ENCODE data around the gene OPN3.

- no peak for TF ChIP-seq POLR2AphosphoS5 (IDR thresholded peaks at IDR 0.05; ENCODE audit: insufficient read depth in 1 of 2, low read depth in 1 of 2)
- TF ChIP-seq CTCF (IDR thresholded peaks at IDR 0.05) = no peak
Measured at GRCh38 chr1:241569848-241570247, 70.3 kb downstream of the OPN3 start.

Data from vagina (tissue), 2 donors.